HG03064 (cell line): ENCODE data around the gene GRXCR2.
"Not testable (repeated sequence)": the region's sequence is repeated elsewhere in the genome, so short reads cannot be mapped to it uniquely, and the experiment has no call there.

Source experiments
- ATAC-seq: cut with Tn5 transposase; IDR thresholded peaks from one replicate; pipeline ENCODE4 v1.9.1; 2021; ENCODE audit warnings: low read depth; ENCODE audit not compliant: unreplicated experiment

GRXCR2 gene

GRCh38 chr5:145872914-145873313, at the start of gene GRXCR2:
GRXCR2 (minus strand) TSS chr5:145873014; CDS start chr5:145872968, 46 bp downstream.
- no peak for ATAC-seq

- ATAC-seq = no peak
Measured at GRCh38 chr5:145922059-145922458, 49.2 kb upstream of the GRXCR2 start.

- ATAC-seq = no peak
Measured at GRCh38 chr5:145921211-145921610, 48.4 kb upstream of the GRXCR2 start.

GRCh38 chr5:145920542-145921210, 47.9 kb upstream of the GRXCR2 start:
- no peak for ATAC-seq

GRCh38 chr5:145919413-145919812, 46.6 kb upstream of the GRXCR2 start:
- ATAC-seq = no peak

- no peak for ATAC-seq
Measured at GRCh38 chr5:145918397-145918796, 45.6 kb upstream of the GRXCR2 start.

- ATAC-seq = no peak
Measured at GRCh38 chr5:145917288-145917687, 44.5 kb upstream of the GRXCR2 start.

- no peak for ATAC-seq
Measured at GRCh38 chr5:145915970-145916638, 43.3 kb upstream of the GRXCR2 start.

GRCh38 chr5:145913701-145914100, 40.9 kb upstream of the GRXCR2 start:
- no peak for ATAC-seq

- no peak for ATAC-seq
Measured at GRCh38 chr5:145912594-145912993, 39.8 kb upstream of the GRXCR2 start.

GRCh38 chr5:145912019-145912418, 39.2 kb upstream of the GRXCR2 start:
- no peak for ATAC-seq

GRCh38 chr5:145911164-145911563, 38.4 kb upstream of the GRXCR2 start:
- ATAC-seq = no peak

GRCh38 chr5:145908206-145908960, 35.6 kb upstream of the GRXCR2 start:
- ATAC-seq = no peak

GRCh38 chr5:145906401-145906800, 33.6 kb upstream of the GRXCR2 start:
- no peak for ATAC-seq

GRCh38 chr5:145904743-145905142, 31.9 kb upstream of the GRXCR2 start:
- ATAC-seq = no peak

- ATAC-seq = no peak
Measured at GRCh38 chr5:145903867-145904266, 31.1 kb upstream of the GRXCR2 start.

GRCh38 chr5:145903113-145903512, 30.3 kb upstream of the GRXCR2 start:
- no peak for ATAC-seq

GRCh38 chr5:145902421-145902820, 29.6 kb upstream of the GRXCR2 start:
- no peak for ATAC-seq

- ATAC-seq = no peak
Measured at GRCh38 chr5:145898171-145898570, 25.4 kb upstream of the GRXCR2 start.

GRCh38 chr5:145891378-145891777, 18.6 kb upstream of the GRXCR2 start:
- ATAC-seq = not testable (repeated sequence)

- no peak for ATAC-seq
Measured at GRCh38 chr5:145889611-145890010, 16.8 kb upstream of the GRXCR2 start.
